ENCODE measurements around the gene GCSH. TPM values are rescaled to one million over a fixed set of nuclear protein-coding genes. Genes with fewer than 3 reads are reported as not detected.

The GCSH gene
- total RNA-seq, 1 experiment from 2014 or later = 117 TPM

DNA sequence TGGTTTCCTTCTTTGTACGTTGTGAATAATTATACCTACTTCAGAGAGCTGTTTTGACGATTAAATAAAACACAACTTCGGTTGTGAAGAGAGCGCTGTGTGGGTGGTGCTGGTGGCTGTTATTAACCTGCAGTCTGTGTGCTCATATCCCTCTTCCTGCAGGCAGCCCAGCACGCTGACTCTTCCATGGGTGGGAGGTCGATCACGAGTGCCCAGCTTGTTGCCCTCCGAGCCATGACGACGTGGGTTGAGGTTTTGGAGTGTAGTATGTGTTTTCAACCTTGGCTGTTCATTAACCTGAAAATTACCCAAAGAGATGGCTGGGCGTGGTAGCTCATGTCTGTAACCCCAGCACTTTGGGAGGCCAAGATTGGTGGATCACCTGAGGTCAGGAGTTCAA, 11.3 kb upstream of the GCSH start:
- Histone ChIP-seq H3K9me2 (ENCODE audit: insufficient read depth) (no peaks in the 10 kb centered on the region), H3K4me2 (ENCODE audit: low read length) (no peak overlapping the region), H3K36me3 (ENCODE audit: control insufficient read depth in 1 of 2, insufficient read depth in 2 of 2, low read length in 2 of 2) (no peaks in the 10 kb centered on the region), H4K20me1 (ENCODE audit: insufficient read depth) (no peaks in the 10 kb centered on the region), H3K4me3 (replicated peaks in 1 of 2; ENCODE audit: low read depth in 1 of 2, low read length in 2 of 2) (no peak overlapping the region), H3K79me2 (ENCODE audit: insufficient read depth, low read length) (no peaks in the 10 kb centered on the region), H3K27me3 (ENCODE audit: insufficient read depth, low read length) (no peaks in the 10 kb centered on the region), H2AFZ (ENCODE audit: low read depth, low read length, poor library complexity, severe bottlenecking) (no peak overlapping the region), H3K9ac (ENCODE audit: low read length) (no peak overlapping the region), H3K4me1 (ENCODE audit: control insufficient read depth in 1 of 2, insufficient read depth in 2 of 2, low read length in 2 of 2) (peaks cover 0 to 10% of the 10 kb centered on the region in 2 experiments; a peak in 1 of 4 replicates), H3K9me3 (ENCODE audit: control insufficient read depth in 1 of 2, insufficient read depth in 1 of 2, low read depth in 1 of 2, low read length in 2 of 2) (no peaks in the 10 kb centered on the region), H3K27ac (ENCODE audit: low read depth, low read length) (no peak overlapping the region)
- ChIA-PET CTCF (no interaction called here), RAD21 (ENCODE audit: low non-redundant PET in 1 of 2, low total read pairs in 2 of 2, uncharacterized antibody in 2 of 2, unreplicated experiment in 2 of 2) (no interaction called here), POLR2A (no interaction called here)
- DNase-seq (ENCODE audit: low read depth, low spot score) (no peak), ATAC-seq (peak; percentile 32; the same call in 1 of the 2 replicates)
- intact Hi-C loops (cut with micrococcal nuclease) = no loop called here
- no peak for TF ChIP-seq ELF1 (IDR thresholded peaks at IDR 0.05; ENCODE audit: borderline replicate concordance, low read depth)
- TF ChIP-seq EZH2 (IDR thresholded peaks at IDR 0.05) = no peak
- TF ChIP-seq, protein P1, sequence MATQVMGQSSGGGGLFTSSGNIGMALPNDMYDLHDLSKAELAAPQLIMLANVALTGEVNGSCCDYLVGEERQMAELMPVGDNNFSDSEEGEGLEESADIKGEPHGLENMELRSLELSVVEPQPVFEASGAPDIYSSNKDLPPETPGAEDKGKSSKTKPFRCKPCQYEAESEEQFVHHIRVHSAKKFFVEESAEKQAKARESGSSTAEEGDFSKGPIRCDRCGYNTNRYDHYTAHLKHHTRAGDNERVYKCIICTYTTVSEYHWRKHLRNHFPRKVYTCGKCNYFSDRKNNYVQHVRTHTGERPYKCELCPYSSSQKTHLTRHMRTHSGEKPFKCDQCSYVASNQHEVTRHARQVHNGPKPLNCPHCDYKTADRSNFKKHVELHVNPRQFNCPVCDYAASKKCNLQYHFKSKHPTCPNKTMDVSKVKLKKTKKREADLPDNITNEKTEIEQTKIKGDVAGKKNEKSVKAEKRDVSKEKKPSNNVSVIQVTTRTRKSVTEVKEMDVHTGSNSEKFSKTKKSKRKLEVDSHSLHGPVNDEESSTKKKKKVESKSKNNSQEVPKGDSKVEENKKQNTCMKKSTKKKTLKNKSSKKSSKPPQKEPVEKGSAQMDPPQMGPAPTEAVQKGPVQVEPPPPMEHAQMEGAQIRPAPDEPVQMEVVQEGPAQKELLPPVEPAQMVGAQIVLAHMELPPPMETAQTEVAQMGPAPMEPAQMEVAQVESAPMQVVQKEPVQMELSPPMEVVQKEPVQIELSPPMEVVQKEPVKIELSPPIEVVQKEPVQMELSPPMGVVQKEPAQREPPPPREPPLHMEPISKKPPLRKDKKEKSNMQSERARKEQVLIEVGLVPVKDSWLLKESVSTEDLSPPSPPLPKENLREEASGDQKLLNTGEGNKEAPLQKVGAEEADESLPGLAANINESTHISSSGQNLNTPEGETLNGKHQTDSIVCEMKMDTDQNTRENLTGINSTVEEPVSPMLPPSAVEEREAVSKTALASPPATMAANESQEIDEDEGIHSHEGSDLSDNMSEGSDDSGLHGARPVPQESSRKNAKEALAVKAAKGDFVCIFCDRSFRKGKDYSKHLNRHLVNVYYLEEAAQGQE (IDR thresholded peaks at IDR 0.05; ENCODE audit: low read depth) = no peak
- no TSS peak for BruUV-seq (replicated peaks)

DNA sequence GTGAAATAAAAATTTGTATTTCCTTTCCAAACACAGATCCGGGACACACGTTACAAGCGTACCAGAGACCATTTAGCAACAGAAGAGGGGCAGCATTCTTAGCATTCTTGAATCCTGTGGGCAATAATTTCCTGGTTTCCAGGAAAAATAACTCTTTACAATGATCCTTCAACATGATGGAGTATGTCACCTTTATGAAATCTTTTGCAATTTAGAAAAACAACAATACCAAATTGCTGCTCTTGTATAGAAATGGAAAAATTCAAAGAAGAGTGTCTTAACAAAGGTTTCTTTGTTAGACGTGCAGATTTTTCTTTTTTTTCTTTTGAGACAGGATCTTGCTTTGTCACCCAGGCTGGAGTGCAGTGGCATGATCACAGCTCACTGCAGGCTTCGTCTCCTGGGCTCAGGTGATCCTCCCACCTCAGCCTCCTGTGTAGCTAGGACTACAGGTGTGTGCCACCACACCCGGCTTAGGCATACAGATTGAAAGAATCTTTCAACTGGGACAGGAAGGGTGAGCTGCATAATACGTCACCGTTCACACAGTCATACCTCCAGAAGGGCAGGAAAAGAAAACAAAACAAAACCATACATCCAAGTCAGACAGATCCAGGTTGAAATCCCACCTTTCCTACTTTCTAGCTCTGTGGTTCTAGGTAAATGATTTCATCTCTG, 10.8 kb upstream of the GCSH start:
- CTCF ChIA-PET = no interaction called here
- Histone ChIP-seq H3K9me3 (ENCODE audit: control insufficient read depth in 1 of 2, insufficient read depth in 1 of 2, low read depth in 1 of 2, low read length in 2 of 2) (no peaks in the 10 kb centered on the region), H4K20me1 (ENCODE audit: insufficient read depth) (no peaks in the 10 kb centered on the region), H3K4me2 (ENCODE audit: low read length) (no peak overlapping the region), H3K79me2 (ENCODE audit: insufficient read depth, low read length) (no peaks in the 10 kb centered on the region), H3K36me3 (ENCODE audit: control insufficient read depth in 1 of 2, insufficient read depth in 2 of 2, low read length in 2 of 2) (no peaks in the 10 kb centered on the region), H3K9me2 (ENCODE audit: insufficient read depth) (no peaks in the 10 kb centered on the region), H3K27ac (ENCODE audit: low read depth, low read length) (no peak overlapping the region), H3K9ac (ENCODE audit: low read length) (no peak overlapping the region), H3K4me3 (replicated peaks in 1 of 2; ENCODE audit: low read depth in 1 of 2, low read length in 2 of 2) (no peak overlapping the region), H3K4me1 (ENCODE audit: control insufficient read depth in 1 of 2, insufficient read depth in 2 of 2, low read length in 2 of 2) (peaks cover 0 to 14% of the 10 kb centered on the region in 2 experiments; a peak in 2 of 4 replicates), H3K27me3 (ENCODE audit: insufficient read depth, low read length) (no peaks in the 10 kb centered on the region), H2AFZ (ENCODE audit: low read depth, low read length, poor library complexity, severe bottlenecking) (no peak overlapping the region)
- ATAC-seq = 0 out of 2 replicates have a peak, but pooled peaks have one; percentile 15
- POLR2A ChIA-PET = no interaction called here
- intact Hi-C loops (cut with micrococcal nuclease) = no loop called here
- no peak for TF ChIP-seq POLR2AphosphoS5 (IDR thresholded peaks at IDR 0.05; ENCODE audit: low read depth, low read length)
- no peak for DNase-seq (ENCODE audit: low read depth, low spot score)
- RAD21 ChIA-PET (ENCODE audit: low non-redundant PET in 1 of 2, low total read pairs in 2 of 2, uncharacterized antibody in 2 of 2, unreplicated experiment in 2 of 2) = no interaction called here
- BruUV-seq (replicated peaks) = no TSS peak

Measured in HCT116 (cell line).